GM12891 (cell line): ENCODE data around the gene NEK8.

Experiments used
- POLR2A ChIP-seq: IDR thresholded peaks from 2 replicates; pipeline ENCODE4 v1.6.1; 2011; ENCODE audit warnings: low read depth, low read length, control low read depth
- POLR2AphosphoS5 ChIP-seq: IDR thresholded peaks from 2 replicates; pipeline ENCODE4 v1.6.1; 2011; ENCODE audit warnings: low read depth, low read length, control low read depth

DNA sequence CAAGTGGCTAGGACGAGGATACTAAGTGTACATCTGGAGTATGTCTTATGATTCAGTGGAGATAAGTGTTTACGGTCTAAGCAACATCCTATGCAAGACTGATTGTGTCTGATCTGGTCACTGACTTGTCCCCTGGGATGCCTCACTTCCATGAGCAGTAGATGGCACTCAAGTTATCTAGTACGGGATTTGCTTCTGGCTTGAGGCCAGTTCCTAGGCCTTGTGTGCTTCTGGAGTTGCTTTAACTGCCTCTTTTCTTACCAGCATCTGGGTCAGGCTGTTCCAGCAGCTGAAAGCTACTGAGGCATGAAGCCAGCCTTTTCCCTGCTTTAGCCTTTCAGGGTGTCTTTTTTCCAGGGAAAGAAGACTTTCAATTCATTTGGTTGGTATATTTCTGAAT, 43.6 kb upstream of the NEK8 start:
- TF ChIP-seq POLR2A (no peak), POLR2AphosphoS5 (no peak)
